IMR-90 (cell line): Measurements from ENCODE around the gene SLC16A1. TPM values are rescaled to one million over a fixed set of nuclear protein-coding genes. Genes with fewer than 3 reads are reported as not detected.

ENCODE experiments used
- ATAC-seq: fragments of 200-7000 bp; cut with Tn5 transposase; 2 replicates; pipeline ENCODE4 v1.9.1; 2020; ENCODE audit warnings: low read depth, mild to moderate bottlenecking, moderate library complexity
- BruUV-seq: library from RNA; stranded (reverse); fragments of 400-500 nt; replicated peaks from 2 replicates; lab custom pipeline; 2021; lab: Mats Ljungman, UMichigan
- CTCF ChIA-PET: fragments of 300-600 bp; formaldehyde crosslinking; extraction: SDS; loops from one replicate; lab custom pipeline; 2021; ENCODE audit warnings: antibody characterized with exemption; lab: Yijun Ruan, JAX
- POLR2A ChIA-PET: fragments of 300-600 bp; sonication (Branson Sonifier 250); formaldehyde crosslinking; loops from one replicate; lab custom pipeline; 2022; ENCODE audit warnings: antibody characterized with exemption; ENCODE audit not compliant: unreplicated experiment; lab: Charles Lee
- DNase-seq: peaks from one replicate; pipeline ENCODE4 v3.0.0; 2013
- H2AFZ ChIP-seq: replicated peaks from 2 replicates; pipeline ENCODE3; 2013; ENCODE audit warnings: low read length, mild to moderate bottlenecking; ENCODE audit not compliant: poor library complexity
- H2AK5ac ChIP-seq: 2 replicates; pipeline ENCODE4 v1.6.1; 2013; ENCODE audit warnings: low read depth, low read length, inconsistent platforms
- H2AK9ac ChIP-seq: replicated peaks from 2 replicates; pipeline ENCODE3; 2013; ENCODE audit warnings: mild to moderate bottlenecking, low read depth, low read length, moderate library complexity; ENCODE audit not compliant: poor library complexity
- H2BK120ac ChIP-seq: 2 replicates; pipeline ENCODE4 v1.6.1; 2013; ENCODE audit warnings: low read depth, low read length, inconsistent platforms
- H2BK15ac ChIP-seq: 3 replicates; pipeline ENCODE4 v1.6.1; 2013; ENCODE audit warnings: low read depth, low read length, inconsistent platforms
- H2BK20ac ChIP-seq: 2 replicates; pipeline ENCODE4 v1.6.1; 2013; ENCODE audit warnings: low read depth, mild to moderate bottlenecking, inconsistent platforms, low read length, moderate library complexity
- H2BK5ac ChIP-seq: 2 replicates; pipeline ENCODE4 v1.6.1; 2013; ENCODE audit warnings: mild to moderate bottlenecking, low read depth, low read length, inconsistent platforms; ENCODE audit not compliant: poor library complexity, severe bottlenecking
- H3K14ac ChIP-seq: replicated peaks from 2 replicates; pipeline ENCODE4 v1.6.1; 2013; ENCODE audit warnings: low read depth, low read length, inconsistent platforms
- H3K18ac ChIP-seq: 2 replicates; pipeline ENCODE4 v1.6.1; 2013; ENCODE audit warnings: low read depth, low read length, control low read depth
- H3K23ac ChIP-seq: 2 replicates; pipeline ENCODE4 v1.6.1; 2013; ENCODE audit warnings: low read depth, low read length, inconsistent platforms
- H3K27ac ChIP-seq: 2 replicates; pipeline ENCODE4 v1.5.1; 2013; ENCODE audit warnings: mild to moderate bottlenecking, control low read depth, low read length; ENCODE audit not compliant: insufficient read depth
- H3K27me3 ChIP-seq: 2 replicates; pipeline ENCODE4 v1.6.1; 2013; ENCODE audit warnings: low read length; ENCODE audit not compliant: control insufficient read depth, insufficient read depth
- H3K36me3 ChIP-seq: 2 replicates; pipeline ENCODE4 v1.6.1; 2013; ENCODE audit warnings: low read length, mixed read lengths; ENCODE audit not compliant: control insufficient read depth, insufficient read depth
- H3K4ac ChIP-seq: 2 replicates; pipeline ENCODE4 v1.6.1; 2013; ENCODE audit warnings: low read depth, low read length, inconsistent platforms
- H3K4me1 ChIP-seq: 2 replicates; pipeline ENCODE4 v1.6.1; 2013; ENCODE audit warnings: low read length, mixed read lengths; ENCODE audit not compliant: control insufficient read depth, insufficient read depth
- H3K4me2 ChIP-seq: 2 replicates; pipeline ENCODE4 v1.6.1; 2013; ENCODE audit warnings: low read depth, mild to moderate bottlenecking, control low read depth, low read length, moderate library complexity
- H3K4me3 ChIP-seq: 2 replicates; pipeline ENCODE4 v1.5.1; 2013; ENCODE audit warnings: low read depth, mild to moderate bottlenecking, control low read depth, low read length, moderate library complexity; ENCODE audit not compliant: insufficient read depth
- H3K56ac ChIP-seq: 2 replicates; pipeline ENCODE4 v1.6.1; 2013; ENCODE audit warnings: low read length, inconsistent platforms; ENCODE audit not compliant: insufficient read depth; ENCODE audit errors: extremely low read depth
- H3K79me1 ChIP-seq, 2 experiments: 2 replicates each; pipeline ENCODE4 v1.6.1; 2013; ENCODE audit warnings: low read length in 2 of 2, inconsistent platforms in 1 of 2, low read depth in 1 of 2
- H3K9ac ChIP-seq: 2 replicates; pipeline ENCODE4 v1.6.1; 2013; ENCODE audit warnings: low read depth, low read length, control low read depth
- H3K9me1 ChIP-seq: 2 replicates; pipeline ENCODE4 v1.6.1; 2013; ENCODE audit warnings: low read length, inconsistent platforms; ENCODE audit not compliant: insufficient read depth
- H3K9me3 ChIP-seq: 2 replicates; pipeline ENCODE4 v1.6.1; 2013; ENCODE audit warnings: low read length; ENCODE audit not compliant: control insufficient read depth, insufficient read depth
- H4K20me1 ChIP-seq: 2 replicates; pipeline ENCODE4 v1.6.1; 2013; ENCODE audit warnings: low read length, inconsistent platforms; ENCODE audit not compliant: insufficient read depth
- H4K5ac ChIP-seq: 2 replicates; pipeline ENCODE4 v1.6.1; 2013; ENCODE audit warnings: mild to moderate bottlenecking, low read depth, low read length, control low read depth
- H4K8ac ChIP-seq, 2 experiments: 2 replicates each; pipeline ENCODE4 v1.6.1; 2013; ENCODE audit warnings: low read depth in 2 of 2, low read length in 2 of 2, control low read depth in 1 of 2, inconsistent platforms in 1 of 2
- H4K91ac ChIP-seq: 2 replicates; pipeline ENCODE4 v1.6.1; 2013; ENCODE audit warnings: low read depth, low read length, inconsistent platforms; ENCODE audit not compliant: insufficient read depth
- RAD21 ChIP-seq: IDR thresholded peaks from 2 replicates; pipeline ENCODE4 v1.6.1; 2012; ENCODE audit warnings: low read length, improper control_type of control experiment
- WGBS, 2 experiments: methylation state at CpG; one replicate each; pipeline versions ENCODE4 v1.1.5 to v1.1.7; 2013; ENCODE audit warnings: missing lambda C conversion rate in 2 of 2; ENCODE audit not compliant: insufficient read length in 1 of 2; ENCODE audit errors: extremely low coverage in 2 of 2; 5-methylcytosine and 5-hydroxymethylcytosine counted together
- dilution Hi-C: fragments of 300-500 bp; cut with HindIII; formaldehyde crosslinking; loops from one replicate; pipeline ENCODE4 v1.14.3; 2018; ENCODE audit warnings: low sequenced_read_pairs; ENCODE audit not compliant: unreplicated experiment
- in situ Hi-C: fragments of 300-500 bp; cut with MboI; formaldehyde crosslinking; loops from 3 replicates; pipeline ENCODE4 v1.14.3; 2019; ENCODE audit warnings: low sequenced_read_pairs, inconsistent platforms, mixed read lengths
- intact Hi-C: fragments of 100-400 bp; cut with micrococcal nuclease; formaldehyde crosslinking; loops from 2 replicates; pipeline ENCODE4 v1.10.0; 2022
- polyA plus RNA-seq, 3 experiments: library from polyadenylated mRNA; depleted of rRNA; stranded (reverse); fragments of >200 nt; gene quantifications; 2 replicates each; pipeline ENCODE4 v1.2.3, GENCODE V29; 2012; ENCODE audit warnings: low replicate concordance in 1 of 3
- total RNA-seq: library from RNA; depleted of rRNA; stranded (reverse); fragments of >200 nt; gene quantifications from 2 replicates; pipeline ENCODE4 v1.2.3, GENCODE V29; 2012

Gene SLC16A1
- total and polyA plus RNA-seq, 2 of the 4 experiments (the other 2 are of a cell fraction), result 32.9 to 156 TPM

DNA sequence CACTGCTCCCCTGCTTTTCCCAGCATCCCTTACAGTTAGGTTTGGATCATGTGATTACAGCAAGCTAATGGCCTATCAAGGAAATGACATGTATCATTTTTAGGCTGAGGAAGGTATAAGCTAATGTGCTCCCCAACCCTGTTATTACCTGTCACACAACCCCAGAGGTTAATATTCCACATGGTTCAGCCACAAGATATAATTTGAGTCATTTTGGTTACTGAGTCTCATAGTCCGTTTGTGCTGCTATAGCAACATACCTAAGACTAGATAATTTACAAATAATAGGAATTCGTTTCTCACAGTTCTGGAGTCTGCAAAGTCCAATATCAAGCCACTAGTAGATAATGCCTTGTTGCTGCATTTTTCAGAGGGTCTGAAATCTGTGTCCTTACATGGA is 29.1 kb upstream of the SLC16A1 start:
- Histone ChIP-seq H3K14ac (no peak overlapping the region), H3K27me3 (no peaks in the 10 kb centered on the region), H4K8ac (peak overlapping the region in 1 of 2 experiments; percentile 40; a peak in 1 of 4 replicates), H3K9me1 (peaks cover 5% of the 10 kb centered on the region; the same call in 1 of the 2 replicates), H3K4me2 (no peak overlapping the region), H4K20me1 (no peaks in the 10 kb centered on the region), H2BK20ac (no peak overlapping the region), H2AK9ac (no peak overlapping the region), H3K18ac (no peak overlapping the region), H3K27ac (no peak overlapping the region), H4K91ac (no peak overlapping the region), H2AFZ (no peak overlapping the region), H2BK120ac (no peak overlapping the region), H2BK5ac (no peak overlapping the region), H3K23ac (no peak overlapping the region), H3K9me3 (no peaks in the 10 kb centered on the region), H2BK15ac (no peak overlapping the region), H2AK5ac (no peak overlapping the region), H4K5ac (no peak overlapping the region), H3K9ac (no peak overlapping the region), H3K4me1 (no peaks in the 10 kb centered on the region), H3K4ac (no peak overlapping the region), H3K79me1 (peaks cover 5 to 6% of the 10 kb centered on the region in 2 experiments; a peak in 1 of 4 replicates), H3K36me3 (no peaks in the 10 kb centered on the region), H3K56ac (no peak overlapping the region), H3K4me3 (no peak overlapping the region)
- dilution Hi-C loops, result no loop called here
- no peak for TF ChIP-seq RAD21
- no TSS peak for BruUV-seq
- ChIA-PET POLR2A (no interaction called here), CTCF (no interaction called here)
- WGBS, 2 experiments, result no CpG with 5 or more reads among the region's 2 CpGs
- in situ Hi-C loops, result no loop called here
- intact Hi-C loops, result no loop called here
- DNase-seq (no peak), ATAC-seq (0 out of 2 replicates have a peak, but pooled peaks have one; percentile 14)
